A549 (cell line): ENCODE measurements around the gene GARNL3.

Experiments
- CTCF ChIP-seq: fragments of >200 bp; sonication (Bioruptor Twin); formaldehyde crosslinking; IDR thresholded peaks from 3 replicates; pipeline ENCODE4 v1.5.1; 2016
- E2F6 ChIP-seq: IDR thresholded peaks from 2 replicates; pipeline ENCODE4 v1.6.1; 2012; ENCODE audit warnings: low read depth, borderline replicate concordance
- JUNB ChIP-seq: fragments of >200 bp; sonication (Bioruptor Twin); formaldehyde crosslinking; IDR thresholded peaks from 2 replicates; pipeline ENCODE4 v1.6.1; 2016
- ZFP36 ChIP-seq: fragments of 450-650 bp; IDR thresholded peaks from 2 replicates; pipeline ENCODE4 v1.6.1; 2014; ENCODE audit warnings: borderline replicate concordance; ENCODE audit not compliant: partially characterized antibody
- TF ChIP-seq, protein P1 (sequence below): fragments of 200-600 bp; sonication (generic); IDR thresholded peaks from 2 replicates; pipeline ENCODE4 v1.6.1; 2016; ENCODE audit warnings: antibody characterized with exemption, mild to moderate bottlenecking, moderate library complexity

GRCh38 chr9:127411122-127411521, 146.5 kb downstream of the GARNL3 start:
- TF ChIP-seq CTCF = no peak
- TF ChIP-seq JUNB = no peak
- TF ChIP-seq, protein P1, sequence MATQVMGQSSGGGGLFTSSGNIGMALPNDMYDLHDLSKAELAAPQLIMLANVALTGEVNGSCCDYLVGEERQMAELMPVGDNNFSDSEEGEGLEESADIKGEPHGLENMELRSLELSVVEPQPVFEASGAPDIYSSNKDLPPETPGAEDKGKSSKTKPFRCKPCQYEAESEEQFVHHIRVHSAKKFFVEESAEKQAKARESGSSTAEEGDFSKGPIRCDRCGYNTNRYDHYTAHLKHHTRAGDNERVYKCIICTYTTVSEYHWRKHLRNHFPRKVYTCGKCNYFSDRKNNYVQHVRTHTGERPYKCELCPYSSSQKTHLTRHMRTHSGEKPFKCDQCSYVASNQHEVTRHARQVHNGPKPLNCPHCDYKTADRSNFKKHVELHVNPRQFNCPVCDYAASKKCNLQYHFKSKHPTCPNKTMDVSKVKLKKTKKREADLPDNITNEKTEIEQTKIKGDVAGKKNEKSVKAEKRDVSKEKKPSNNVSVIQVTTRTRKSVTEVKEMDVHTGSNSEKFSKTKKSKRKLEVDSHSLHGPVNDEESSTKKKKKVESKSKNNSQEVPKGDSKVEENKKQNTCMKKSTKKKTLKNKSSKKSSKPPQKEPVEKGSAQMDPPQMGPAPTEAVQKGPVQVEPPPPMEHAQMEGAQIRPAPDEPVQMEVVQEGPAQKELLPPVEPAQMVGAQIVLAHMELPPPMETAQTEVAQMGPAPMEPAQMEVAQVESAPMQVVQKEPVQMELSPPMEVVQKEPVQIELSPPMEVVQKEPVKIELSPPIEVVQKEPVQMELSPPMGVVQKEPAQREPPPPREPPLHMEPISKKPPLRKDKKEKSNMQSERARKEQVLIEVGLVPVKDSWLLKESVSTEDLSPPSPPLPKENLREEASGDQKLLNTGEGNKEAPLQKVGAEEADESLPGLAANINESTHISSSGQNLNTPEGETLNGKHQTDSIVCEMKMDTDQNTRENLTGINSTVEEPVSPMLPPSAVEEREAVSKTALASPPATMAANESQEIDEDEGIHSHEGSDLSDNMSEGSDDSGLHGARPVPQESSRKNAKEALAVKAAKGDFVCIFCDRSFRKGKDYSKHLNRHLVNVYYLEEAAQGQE = no peak
- no peak for TF ChIP-seq ZFP36
- TF ChIP-seq E2F6 = no peak
